Natural killer cell (primary cell): ENCODE data around the gene MFSD12. TPM values are rescaled to one million over a fixed set of nuclear protein-coding genes. Genes with fewer than 3 reads are reported as not detected.

Experiments used
- ATAC-seq, 3 donors: fragments of 150-1000 bp in 2 of 3; fragments of 200-7000 bp in 1 of 3; cut with Tn5 transposase; 1 replicate in 1 of 3; 2 replicates in 2 of 3; pipeline ENCODE4 v1.10.0; 2021; ENCODE audit warnings: mild to moderate bottlenecking in 2 of 3, moderate library complexity in 2 of 3
- DNase-seq, 2 donors: peaks; one replicate each; pipeline versions ENCODE4 v3.0.0 to v3.0.0-alpha.2; 2013 to 2021; ENCODE audit warnings: mixed read lengths in 1 of 2
- H3K27ac ChIP-seq: one replicate; pipeline ENCODE4 v1.5.1; 2013; ENCODE audit warnings: mild to moderate bottlenecking, low read length
- H3K27me3 ChIP-seq: one replicate; pipeline ENCODE4 v1.6.1; 2013; ENCODE audit warnings: low read length; ENCODE audit not compliant: control insufficient read depth, insufficient read depth
- H3K36me3 ChIP-seq: one replicate; pipeline ENCODE4 v1.6.1; 2013; ENCODE audit warnings: low read length; ENCODE audit not compliant: control insufficient read depth, insufficient read depth
- H3K4me1 ChIP-seq: one replicate; pipeline ENCODE4 v1.6.1; 2013; ENCODE audit warnings: low read length; ENCODE audit not compliant: control insufficient read depth, insufficient read depth
- H3K4me3 ChIP-seq: one replicate; pipeline ENCODE4 v1.5.1; 2013; ENCODE audit warnings: low read length
- H3K9me3 ChIP-seq: one replicate; pipeline ENCODE4 v1.6.1; 2013; ENCODE audit warnings: low read length; ENCODE audit not compliant: control insufficient read depth, insufficient read depth
- H3K27ac Mint-ChIP-seq, 2 donors: one replicate each; pipeline ENCODE4 v1.8.0; 2022; ENCODE audit warnings: mild to moderate bottlenecking in 2 of 2, mixed read lengths in 2 of 2, moderate library complexity in 1 of 2
- H3K27me3 Mint-ChIP-seq, 2 donors: one replicate each; pipeline ENCODE4 v1.8.0; 2022; ENCODE audit warnings: low read depth in 2 of 2, mixed read lengths in 2 of 2
- H3K36me3 Mint-ChIP-seq: one replicate; pipeline ENCODE4 v1.8.0; 2022; ENCODE audit warnings: mixed read lengths
- H3K4me1 Mint-ChIP-seq, 2 donors: one replicate each; pipeline ENCODE4 v1.8.0; 2022; ENCODE audit warnings: mixed read lengths in 2 of 2
- H3K4me3 Mint-ChIP-seq: one replicate; pipeline ENCODE4 v1.8.0; 2022; ENCODE audit warnings: mild to moderate bottlenecking, moderate library complexity, mixed read lengths
- H3K9me3 Mint-ChIP-seq, 2 donors: one replicate each; pipeline ENCODE4 v1.8.0; 2022; ENCODE audit warnings: mixed read lengths in 2 of 2
- CTCF ChIP-seq: fragments of 200-600 bp; IDR thresholded peaks from one replicate; pipeline ENCODE4 v1.8.0; 2022; ENCODE audit warnings: antibody characterized with exemption
- WGBS: methylation state at CpG from one replicate; pipeline ENCODE4 v1.1.7; 2013; ENCODE audit warnings: missing lambda C conversion rate; ENCODE audit not compliant: insufficient coverage; 5-methylcytosine and 5-hydroxymethylcytosine counted together
- intact Hi-C: fragments of 100-400 bp; cut with micrococcal nuclease; formaldehyde crosslinking; loops from one replicate; pipeline ENCODE4 v1.14.2; 2022
- total RNA-seq, 4 donors: library from RNA; stranded (reverse); fragments of 120-200 nt in 1 of 4; gene quantifications; one replicate each; pipeline versions ENCODE4 v1.2.3 to v1.2.4, GENCODE V29; 2013 to 2022

MFSD12 gene
- total RNA-seq, 3 donors from 2014 or later (not counting 1 experiment from before 2014, with no cell fraction given), result 29.8 to 34.5 (median 33.6) TPM

- no peaks in the 10 kb centered on the region for H3K27me3 Mint-ChIP-seq
- ATAC-seq (no peak), DNase-seq (no peak)
- TF ChIP-seq CTCF, result no peak
- no peaks in the 10 kb centered on the region for H3K9me3 ChIP-seq
- no peak overlapping the region for H3K27ac ChIP-seq
- H3K36me3 ChIP-seq, result peaks cover 33% of the 10 kb centered on the region
- H3K27me3 ChIP-seq, result no peaks in the 10 kb centered on the region
- no peak overlapping the region for H3K4me3 ChIP-seq
- WGBS, result 81% methylated on average over 13 of the region's 13 CpGs
- peaks cover 0 to 21% of the 10 kb centered on the region in 2 donors for H3K4me1 Mint-ChIP-seq
- H3K36me3 Mint-ChIP-seq, result no peaks in the 10 kb centered on the region
- H3K4me1 ChIP-seq, result no peaks in the 10 kb centered on the region
- H3K4me3 Mint-ChIP-seq, result no peak overlapping the region
- peak overlapping the region; percentile 64 to 76 for H3K27ac Mint-ChIP-seq
- no peaks in the 10 kb centered on the region for H3K9me3 Mint-ChIP-seq
- intact Hi-C loops, result no loop called here
These were observed 20.3 kb downstream of the MFSD12 start for GRCh38 chr19:3537101-3537437.

- Histone ChIP-seq H3K27me3 (no peaks in the 10 kb centered on the region), H3K9me3 (no peaks in the 10 kb centered on the region), H3K36me3 (peaks cover 38% of the 10 kb centered on the region), H3K27ac (no peak overlapping the region), H3K4me3 (no peak overlapping the region), H3K4me1 (no peaks in the 10 kb centered on the region)
- ATAC-seq (no peak), DNase-seq (no peak)
- no peak for TF ChIP-seq CTCF
- Mint-ChIP-seq H3K9me3 (no peaks in the 10 kb centered on the region), H3K4me3 (no peak overlapping the region), H3K27ac (no peak overlapping the region), H3K27me3 (no peaks in the 10 kb centered on the region), H3K4me1 (peaks cover 0 to 21% of the 10 kb centered on the region in 2 donors), H3K36me3 (no peaks in the 10 kb centered on the region)
- intact Hi-C loops, result no loop called here
- WGBS, result 92% methylated on average over 27 of the region's 27 CpGs
These were observed 20.8 kb downstream of the MFSD12 start for GRCh38 chr19:3536429-3537100.

GRCh38 chr19:3535981-3536380, 21.4 kb downstream of the MFSD12 start:
- no peak overlapping the region for H3K27ac Mint-ChIP-seq

More at GRCh38 chr19:3535981-3536380, 21.4 kb downstream of the MFSD12 start:
- no peak for TF ChIP-seq CTCF
- no peak for DNase-seq
- Histone ChIP-seq H3K9me3 (no peaks in the 10 kb centered on the region), H3K36me3 (peaks cover 44% of the 10 kb centered on the region), H3K27me3 (no peaks in the 10 kb centered on the region), H3K4me3 (no peak overlapping the region), H3K27ac (no peak overlapping the region), H3K4me1 (no peaks in the 10 kb centered on the region)
- H3K27me3 Mint-ChIP-seq, result no peaks in the 10 kb centered on the region
- 93% methylated on average over 6 of the region's 10 CpGs for WGBS
- H3K4me1 Mint-ChIP-seq, result peaks cover 0 to 21% of the 10 kb centered on the region in 2 donors
- H3K36me3 Mint-ChIP-seq, result no peaks in the 10 kb centered on the region
- ATAC-seq, result no peak
- intact Hi-C loops, result no loop called here
- H3K4me3 Mint-ChIP-seq, result no peak overlapping the region
- H3K9me3 Mint-ChIP-seq, result no peaks in the 10 kb centered on the region
